GM18867 (cell line): ENCODE results near the gene EIF2S3.
"Not testable (repeated sequence)": the region's sequence is repeated elsewhere in the genome, so short reads cannot be mapped to it uniquely, and the experiment has no call there.

ENCODE experiments used
- ATAC-seq: cut with Tn5 transposase; IDR thresholded peaks from one replicate; pipeline ENCODE4 v1.9.1; 2021; ENCODE audit warnings: mild to moderate bottlenecking, moderate library complexity; ENCODE audit not compliant: unreplicated experiment

The EIF2S3 gene

DNA sequence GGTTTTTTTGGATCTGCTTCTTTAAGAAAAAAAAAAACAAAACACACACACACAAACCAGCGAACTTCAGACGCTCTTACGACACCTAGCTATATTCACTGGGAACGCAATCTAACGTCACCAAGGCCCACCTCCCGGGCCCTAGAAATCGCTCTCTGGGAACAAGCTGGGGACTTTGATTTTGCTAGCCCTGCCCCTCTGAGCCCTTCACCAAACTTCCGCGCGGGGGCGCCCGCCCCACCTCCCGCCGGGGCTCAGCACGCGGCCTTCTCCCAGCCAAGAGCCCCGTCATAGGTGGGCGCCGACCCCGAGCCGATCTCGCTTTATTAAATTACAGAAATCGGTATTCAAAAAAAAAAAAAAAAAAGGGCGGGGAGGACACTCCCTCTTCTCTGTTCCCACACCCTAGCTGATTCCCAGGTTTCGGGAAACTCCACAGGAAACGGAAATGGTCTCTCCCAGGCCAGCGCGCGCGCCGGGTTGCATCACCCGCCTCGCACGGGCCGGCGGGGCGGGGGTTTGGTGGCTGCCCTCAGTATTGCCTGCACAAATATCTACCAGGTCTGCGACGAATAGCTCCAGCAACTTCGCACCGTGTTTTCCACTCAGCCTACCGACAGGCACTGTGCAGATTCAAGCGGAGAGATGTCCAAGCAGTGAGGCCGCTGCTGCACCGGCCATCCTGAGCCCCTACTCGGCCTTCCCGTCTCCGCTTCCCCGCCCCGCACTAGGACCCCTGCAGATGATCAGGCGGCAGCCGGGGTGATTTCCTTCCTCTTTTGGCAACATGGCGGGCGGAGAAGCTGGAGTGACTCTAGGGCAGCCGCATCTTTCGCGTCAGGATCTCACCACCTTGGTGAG is at the start of gene EIF2S3:
Gene EIF2S3, plus strand, starts transcription at position 775 of the 861 bp plus-strand sequence. Its CDS starts 13 bp downstream, at position 788.
- peak; percentile 90 for ATAC-seq

DNA sequence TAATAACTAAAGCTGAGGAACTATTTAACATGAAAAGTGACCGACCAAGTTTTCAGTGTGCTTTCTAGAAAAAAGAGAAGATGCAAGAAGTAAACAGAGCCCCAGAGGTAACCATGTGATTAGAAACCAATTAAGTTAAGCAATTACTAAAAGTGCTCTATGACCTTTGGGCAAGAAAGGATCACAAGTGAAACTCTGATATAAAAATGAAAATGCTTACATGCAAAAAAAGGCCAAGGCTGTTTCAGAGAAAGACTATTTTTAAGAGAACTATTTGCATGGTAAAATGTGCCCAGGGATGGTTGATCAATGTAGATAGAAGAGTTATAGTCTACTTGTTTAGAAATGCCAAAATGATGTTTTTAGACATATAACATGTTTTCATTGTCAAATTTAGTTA is 49.7 kb upstream of the EIF2S3 start:
- ATAC-seq, result peak; percentile 73

DNA sequence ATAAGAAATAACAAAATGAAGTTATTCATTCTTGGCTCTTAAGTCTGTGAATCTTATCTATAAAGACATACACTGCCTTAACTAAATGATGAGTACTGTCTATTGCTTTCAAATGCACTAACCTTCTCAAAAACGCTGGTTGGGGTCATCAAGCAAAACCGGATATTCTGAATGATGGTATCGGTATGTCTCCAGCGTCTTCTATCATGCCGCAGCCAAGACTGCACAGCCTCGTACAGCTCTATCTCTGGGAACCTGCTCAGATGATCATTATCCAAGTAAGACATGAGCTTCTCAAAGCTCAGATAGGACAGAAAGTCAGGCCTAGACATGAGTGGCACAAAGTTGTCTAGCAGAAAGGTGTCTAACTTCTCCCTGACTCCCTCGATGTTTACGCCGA is 48.9 kb upstream of the EIF2S3 start:
- ATAC-seq, result no peak

DNA sequence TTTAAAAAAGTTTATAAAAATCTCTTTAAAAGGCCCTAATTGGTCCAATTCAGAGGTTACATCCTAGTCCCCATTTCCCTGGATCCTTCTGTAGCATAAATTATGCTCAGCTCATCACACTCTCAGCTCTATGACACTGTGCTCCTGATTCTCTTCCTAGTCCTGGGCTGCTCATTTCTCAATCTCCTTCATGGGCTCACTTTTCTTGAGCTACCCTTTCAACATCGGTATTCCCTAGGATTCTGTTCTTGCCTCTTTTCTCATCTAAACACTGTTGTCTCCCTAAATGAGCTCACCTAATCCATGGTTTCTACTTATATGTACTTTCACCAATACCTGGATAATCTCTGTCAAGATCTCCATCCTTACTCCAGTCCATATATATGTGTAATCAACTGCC is 42.5 kb upstream of the EIF2S3 start:
- no peak for ATAC-seq

DNA sequence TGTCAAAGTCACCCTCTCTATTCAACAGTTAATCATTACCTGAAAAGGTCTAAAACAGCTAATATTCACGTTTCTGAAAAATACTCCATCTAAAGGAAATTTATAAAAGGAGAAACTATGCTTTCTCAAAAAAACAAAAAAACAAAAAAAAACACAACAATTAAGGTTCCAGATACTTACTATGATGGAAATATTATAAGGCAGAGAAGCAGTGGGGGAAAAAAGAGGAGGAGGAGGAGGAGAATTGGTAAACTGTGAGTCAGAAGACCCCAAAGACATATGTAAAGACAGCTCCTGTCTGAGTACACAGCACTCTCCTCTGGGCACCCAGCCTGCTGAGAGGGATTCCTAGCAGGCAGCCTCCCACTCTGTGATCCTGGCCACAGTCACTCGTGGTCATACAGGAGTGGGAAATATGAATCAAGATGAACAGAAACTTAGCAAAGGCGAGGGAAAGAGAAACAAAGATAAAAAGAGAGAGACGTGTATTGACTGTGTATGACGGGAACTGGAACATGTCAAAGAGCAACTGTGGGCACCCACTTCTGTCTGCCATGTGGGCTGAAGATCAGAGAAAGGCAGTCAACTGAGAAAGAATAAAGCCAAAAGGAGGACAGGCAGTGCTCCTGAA is 40.3 kb upstream of the EIF2S3 start:
- ATAC-seq, result peak; percentile 79

DNA sequence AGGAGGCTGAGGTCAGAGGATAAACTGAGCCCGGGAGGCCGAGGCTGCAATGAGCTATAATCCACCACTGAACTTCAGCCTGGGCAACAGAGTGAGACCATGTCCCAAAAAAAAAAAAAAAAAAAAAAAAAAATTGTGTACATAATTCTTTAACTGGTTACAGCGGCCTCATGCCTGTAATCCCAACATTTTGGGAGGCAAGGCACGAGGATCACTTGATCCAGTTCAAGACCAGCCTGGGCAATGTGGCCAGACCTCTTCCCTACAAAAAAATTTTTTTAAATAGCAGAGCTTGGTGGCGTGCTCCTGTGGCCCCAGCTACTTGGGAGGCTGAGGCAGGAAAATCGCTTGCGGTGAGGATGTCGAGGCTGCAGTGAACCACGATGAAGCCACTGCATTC is 37.1 kb upstream of the EIF2S3 start:
- ATAC-seq, result no peak

DNA sequence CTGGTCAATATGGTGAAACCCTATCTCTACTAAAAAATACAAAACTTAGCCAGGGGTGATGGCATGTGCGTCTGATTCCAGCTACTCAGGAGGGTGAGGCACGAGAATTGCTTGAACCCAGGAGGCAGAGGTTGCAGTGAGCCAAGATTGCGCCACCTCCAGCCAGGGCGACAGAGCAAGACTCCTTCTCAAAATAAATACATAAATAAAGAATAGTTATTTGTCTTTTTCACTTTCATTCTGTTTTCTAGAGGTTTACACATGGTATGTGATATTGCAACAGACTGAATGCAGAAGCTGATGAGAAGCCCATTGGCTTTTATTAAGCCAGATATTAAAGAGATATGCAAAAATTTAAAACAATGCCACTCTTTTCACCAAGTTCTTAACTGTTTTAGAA is 35.9 kb upstream of the EIF2S3 start:
- ATAC-seq, result no peak

DNA sequence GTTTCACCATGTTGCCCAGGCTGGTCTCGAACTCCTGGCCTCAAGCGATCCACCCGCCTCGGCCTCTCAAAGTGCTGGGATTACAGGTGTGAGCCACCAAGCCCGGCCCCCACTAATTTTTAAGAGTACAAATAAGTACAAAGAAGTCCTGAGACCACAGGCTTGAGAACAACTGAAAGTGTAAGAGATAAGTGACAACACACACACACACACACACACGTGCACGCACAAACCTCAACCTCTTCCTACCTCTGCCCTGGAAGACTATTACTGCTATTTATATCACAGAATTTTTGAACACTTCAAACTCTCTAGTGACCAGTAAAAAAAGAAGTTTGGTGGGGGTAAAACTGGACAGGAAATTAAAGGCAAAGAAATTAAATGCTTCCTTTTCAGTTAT is 35.3 kb upstream of the EIF2S3 start:
- ATAC-seq, result no peak

DNA sequence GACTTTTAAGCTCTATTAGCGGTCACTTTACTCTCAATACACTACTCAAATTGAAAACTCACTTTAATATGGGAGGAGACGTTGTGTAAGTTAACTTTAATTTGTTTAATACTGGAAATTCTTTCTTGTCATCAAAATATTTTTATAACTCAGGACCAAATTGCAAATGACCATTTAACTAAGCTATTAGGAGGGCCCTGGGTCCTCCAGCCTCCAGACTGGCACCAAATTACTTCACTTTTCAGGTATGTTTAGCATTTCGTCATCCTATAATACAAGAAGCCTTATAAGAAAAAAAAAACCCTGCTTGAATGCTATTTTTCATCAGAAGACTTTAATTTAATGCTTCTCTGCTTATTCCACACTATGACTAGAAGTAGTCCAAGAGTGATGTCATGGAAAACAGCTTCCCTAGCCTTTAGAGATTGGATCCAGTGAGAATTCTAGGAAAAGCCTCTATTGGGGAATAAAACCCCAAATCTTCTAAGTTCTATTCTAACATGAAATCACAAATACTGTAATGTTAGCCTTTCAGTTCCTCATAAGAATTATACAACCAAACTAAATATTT is 34.4 kb upstream of the EIF2S3 start:
- no peak for ATAC-seq

DNA sequence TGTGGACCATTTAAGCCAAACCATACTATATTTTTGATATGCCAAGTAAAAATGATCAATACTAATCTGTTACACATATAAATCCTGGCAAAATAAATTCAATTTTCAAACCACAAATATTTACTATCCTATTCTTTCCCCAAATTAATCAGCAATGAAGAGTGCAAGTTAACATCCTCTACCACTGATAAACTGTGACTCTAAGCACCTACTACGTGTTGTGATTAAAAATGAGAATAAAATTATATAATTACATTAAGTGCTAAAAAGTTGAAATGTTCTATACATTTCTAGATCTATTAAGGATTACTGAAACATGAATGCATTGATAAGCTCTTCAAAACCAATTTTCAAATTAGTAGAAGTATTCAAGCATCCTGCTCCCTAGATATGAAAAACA is 31.2 kb upstream of the EIF2S3 start:
- no peak for ATAC-seq

DNA sequence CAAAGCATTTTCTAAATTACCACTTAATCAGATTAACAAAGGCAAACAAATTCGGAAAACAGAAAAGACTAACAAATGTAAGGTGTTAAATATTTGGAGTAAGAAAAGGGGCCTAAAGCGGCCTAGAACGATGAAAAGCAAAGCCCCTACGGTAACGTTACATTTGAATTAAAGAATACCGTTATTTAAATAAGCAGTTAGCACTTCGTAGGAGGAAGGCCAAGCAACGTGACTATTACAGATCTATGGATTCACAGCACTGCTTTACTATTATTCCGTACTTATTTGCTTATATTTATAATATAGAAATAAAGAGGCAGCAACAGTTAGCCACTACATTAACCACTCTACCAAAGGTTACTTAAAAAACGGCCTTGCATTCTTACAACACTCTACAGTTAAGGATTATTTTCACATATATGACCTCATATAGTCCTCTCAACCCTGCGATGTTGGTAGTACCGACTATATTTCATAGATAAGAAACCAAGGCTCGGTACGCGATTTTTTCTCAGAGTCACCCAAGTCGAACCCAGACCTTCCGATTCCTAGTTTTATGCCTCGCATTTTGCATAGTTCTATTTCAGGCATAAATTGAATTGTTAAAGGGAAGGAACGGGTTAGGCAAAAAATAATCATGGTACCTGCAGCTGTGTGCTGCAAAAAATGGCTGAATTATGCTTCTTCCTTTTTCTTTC is 30.6 kb upstream of the EIF2S3 start:
- ATAC-seq, result no peak

DNA sequence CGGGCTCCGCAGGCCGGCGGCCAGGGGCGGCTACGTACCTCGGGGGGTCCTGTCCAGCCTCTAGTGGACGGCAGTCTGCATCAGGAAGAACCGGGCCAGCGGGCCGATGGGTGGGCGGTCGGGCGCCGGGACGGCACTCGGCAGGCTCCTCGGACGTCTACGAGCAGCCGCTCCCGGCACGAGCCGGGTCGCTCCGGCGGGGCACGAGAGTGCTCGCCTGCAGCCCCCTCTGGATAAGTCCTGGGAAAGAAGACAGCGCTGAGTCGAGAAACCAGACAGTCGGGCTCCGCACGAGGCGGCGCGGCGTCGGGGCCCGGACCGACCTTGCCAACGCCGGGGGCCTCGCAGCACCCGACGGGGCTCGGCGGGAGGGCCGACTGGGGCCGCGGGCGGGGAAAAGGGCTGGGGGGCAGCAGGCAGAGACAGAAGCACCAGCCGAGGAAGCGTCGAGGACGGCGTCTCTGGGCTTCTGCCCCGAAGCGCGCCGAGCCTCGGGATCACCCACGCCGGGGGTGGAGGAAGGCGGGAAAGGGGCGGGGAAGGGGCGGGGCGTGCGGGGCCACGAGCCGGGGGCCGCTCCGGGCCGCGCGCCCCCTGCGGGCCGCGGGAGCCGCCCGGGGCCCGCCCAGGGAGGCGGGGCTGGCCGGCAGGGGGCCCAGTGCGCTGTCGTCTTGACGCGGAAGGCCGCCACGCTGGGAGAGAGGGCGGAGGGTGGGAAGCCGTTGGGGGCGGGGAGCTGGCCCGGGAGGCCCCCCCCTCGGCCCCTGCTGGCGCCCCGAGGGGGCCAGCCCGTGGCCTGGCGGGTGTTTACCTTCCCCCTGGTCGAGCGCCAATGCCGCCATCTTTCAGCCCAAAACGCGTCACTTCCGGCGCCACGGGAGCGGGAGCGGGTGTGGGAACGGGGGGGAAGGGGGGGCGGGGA is 29.7 kb upstream of the EIF2S3 start:
- ATAC-seq, result peak; percentile 86

DNA sequence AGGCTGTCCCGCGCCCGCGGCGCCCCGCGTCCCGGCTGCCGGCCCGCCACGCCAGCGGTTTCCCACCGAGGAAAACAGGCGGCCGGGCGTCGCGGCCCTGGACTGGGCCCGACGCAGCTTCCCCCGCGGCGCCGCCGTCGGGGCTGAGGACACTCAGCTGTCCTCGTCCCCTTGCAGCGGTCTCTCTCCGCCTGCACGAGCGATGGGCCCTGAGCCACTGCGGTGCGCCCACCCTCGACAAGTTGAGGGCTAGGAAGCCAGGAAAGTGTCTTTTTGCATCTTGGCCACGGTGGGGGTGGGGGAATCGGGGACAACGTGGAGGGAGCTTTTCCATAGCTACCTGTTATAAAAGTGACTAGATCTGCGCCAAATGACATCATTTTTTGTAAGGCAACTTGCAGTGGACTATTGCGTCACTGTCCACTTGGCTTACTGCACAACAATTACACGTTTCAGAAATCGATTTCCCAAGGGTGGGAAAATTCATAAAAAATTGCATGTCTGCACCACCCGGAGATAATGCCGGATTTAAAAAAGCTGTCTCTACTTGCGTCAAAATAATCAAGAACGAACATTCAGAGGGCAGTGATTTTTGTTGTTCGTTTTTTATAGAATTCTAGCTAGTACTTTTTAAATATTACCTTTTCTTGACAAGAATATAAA is 28.9 kb upstream of the EIF2S3 start:
- ATAC-seq, result peak; percentile 34

DNA sequence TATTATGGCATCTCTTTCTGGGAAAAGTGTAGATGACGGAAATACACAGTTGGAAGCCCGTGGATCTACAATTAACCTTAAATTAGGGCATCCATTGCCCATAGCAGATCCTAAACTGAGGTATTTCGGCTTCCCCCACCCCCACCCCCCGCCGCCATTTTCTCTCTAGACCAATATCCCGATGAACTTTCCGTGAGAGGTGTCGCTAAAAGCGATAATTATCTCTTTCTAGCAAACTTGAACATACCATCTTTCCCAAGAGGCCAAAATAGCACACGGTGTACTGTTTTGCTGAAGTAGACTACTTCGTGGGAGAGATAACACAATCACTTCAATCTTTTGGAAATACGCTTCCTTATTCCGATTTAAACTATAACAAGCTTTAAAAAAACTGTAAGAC is 28.3 kb upstream of the EIF2S3 start:
- ATAC-seq, result no peak

DNA sequence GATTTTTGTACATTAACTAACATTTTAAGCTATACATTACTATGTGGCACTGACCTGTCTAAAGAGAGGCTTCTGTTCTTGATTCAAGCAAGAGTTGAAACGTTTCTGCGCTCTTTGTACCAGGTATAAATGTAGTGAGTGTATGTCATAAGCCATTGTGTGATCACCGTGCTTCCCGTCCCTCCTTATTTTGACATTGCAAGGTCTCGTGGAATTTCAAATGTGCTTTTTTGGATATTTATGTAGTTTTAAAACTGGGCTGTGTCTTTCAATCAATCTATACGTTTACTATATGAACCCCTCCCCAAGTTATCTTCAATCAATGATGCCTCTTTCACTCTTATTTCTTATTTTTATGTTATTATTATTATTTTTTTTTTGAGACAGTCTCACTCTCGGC is 27.7 kb upstream of the EIF2S3 start, which contains the start of gene KLHL15:
Gene KLHL15, minus strand, starts transcription at position 101 of the 400 bp plus-strand sequence. CDS start 20,493 bp downstream, outside the sequence.
- ATAC-seq, result no peak

DNA sequence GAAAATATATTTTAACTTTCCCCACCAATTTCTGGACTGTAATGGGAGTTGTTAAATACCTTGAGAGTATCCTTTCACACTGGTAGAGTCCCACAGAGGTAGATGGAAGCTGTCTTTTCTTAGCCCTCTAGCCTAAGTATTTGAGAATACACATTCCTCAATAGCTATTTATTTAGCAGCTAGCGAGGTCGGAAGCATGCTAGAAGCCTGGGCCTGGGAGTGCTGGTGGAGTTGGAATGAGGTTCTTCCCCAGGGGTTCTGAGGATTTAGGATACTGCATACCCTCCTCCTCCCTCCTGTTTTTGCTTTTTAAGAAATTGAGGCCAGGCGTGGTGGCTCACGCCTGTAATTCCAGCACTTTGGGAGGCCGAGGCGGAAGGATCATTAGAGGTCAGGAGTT is 26.8 kb upstream of the EIF2S3 start:
- no peak for ATAC-seq

DNA sequence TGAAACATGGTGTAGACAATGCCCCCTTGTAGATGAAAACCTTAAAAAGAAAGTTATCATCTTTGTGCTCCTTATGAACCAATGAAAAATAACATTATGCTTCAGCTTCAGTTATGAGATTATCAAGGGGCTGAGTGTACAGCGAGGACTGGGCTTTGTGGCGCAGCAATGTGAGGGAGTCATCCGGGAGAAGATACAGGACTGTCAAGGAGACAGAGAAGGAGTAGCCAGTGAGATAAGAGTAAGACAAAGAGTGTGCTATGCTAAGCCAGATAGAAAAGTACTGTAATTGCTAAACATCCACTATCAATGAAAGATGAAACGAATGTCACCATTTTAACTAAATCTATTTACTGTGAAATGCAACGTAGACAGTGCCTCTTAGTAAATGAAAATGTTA is 24.2 kb upstream of the EIF2S3 start:
- no peak for ATAC-seq

DNA sequence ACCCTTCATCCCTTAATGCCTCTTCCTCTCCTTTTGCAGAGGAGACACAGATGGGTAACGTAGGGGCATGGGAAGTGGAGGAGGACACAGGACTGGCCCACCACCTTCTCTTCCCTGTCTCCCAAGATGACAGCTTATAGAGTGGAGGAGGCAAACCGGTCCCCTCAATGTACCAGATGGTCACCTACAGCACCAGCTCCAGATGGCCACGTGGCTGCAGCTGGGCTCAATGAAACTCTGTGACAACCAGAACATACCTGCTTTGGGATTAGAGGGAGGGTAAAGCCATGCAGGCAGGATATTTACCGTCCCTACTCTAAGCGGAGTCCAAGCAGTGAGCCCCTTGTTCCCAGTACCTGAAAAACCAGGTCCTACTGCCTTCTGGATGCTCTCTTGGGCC is 20.3 kb upstream of the EIF2S3 start:
- ATAC-seq, result no peak

DNA sequence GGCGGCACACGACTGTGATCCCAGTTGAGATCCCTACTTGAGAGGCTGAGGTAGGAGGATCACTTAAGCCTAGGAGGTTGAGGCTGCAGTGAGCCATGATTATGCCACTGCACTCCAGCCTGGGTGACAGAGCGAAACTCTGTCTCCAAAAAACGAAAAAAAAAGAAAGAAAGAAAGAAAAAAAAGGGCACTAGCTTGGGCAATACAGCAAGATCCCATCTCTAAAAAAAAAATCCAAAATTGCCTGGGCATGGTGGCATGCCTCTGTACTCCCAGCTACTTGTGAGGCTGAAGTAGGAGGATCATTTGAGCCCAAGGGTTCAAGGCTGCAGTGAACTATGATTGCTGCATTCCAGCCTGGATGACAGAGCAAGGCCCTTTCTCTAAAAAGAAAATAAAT is 17.0 kb upstream of the EIF2S3 start:
- ATAC-seq, result no peak

DNA sequence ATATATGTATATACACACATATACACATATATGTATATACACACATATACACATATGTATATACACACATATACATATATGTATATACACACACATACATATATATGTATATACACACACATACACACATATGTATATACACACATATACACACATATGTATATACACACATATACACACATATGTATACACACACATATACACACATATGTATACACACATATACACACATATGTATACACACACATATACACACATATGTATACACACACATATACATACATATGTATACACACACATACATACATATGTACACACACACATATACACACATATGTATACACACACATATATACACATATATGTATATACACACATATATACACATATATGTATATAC is 8.7 kb upstream of the EIF2S3 start:
- not testable (repeated sequence) for ATAC-seq
